Loucy (cell line): ENCODE measurements around the gene PHACTR1.

ENCODE experiments used
- H2AFZ ChIP-seq: fragments of 200-600 bp; sonication (generic); 2 replicates; pipeline ENCODE4 v1.6.0; 2016; ENCODE audit warnings: antibody characterized with exemption, mild to moderate bottlenecking, low read length, moderate library complexity
- H3F3A ChIP-seq: fragments of 200-600 bp; 2 replicates; pipeline ENCODE4 v1.6.0; 2016; ENCODE audit warnings: antibody characterized with exemption, low read depth, mild to moderate bottlenecking
- H3K27me3 ChIP-seq: fragments of 200-600 bp; sonication (generic); 2 replicates; pipeline ENCODE4 v1.6.1; 2014; ENCODE audit warnings: low read length, mild to moderate bottlenecking; ENCODE audit not compliant: insufficient read depth, poor library complexity, severe bottlenecking
- H3K36me3 ChIP-seq: fragments of 200-600 bp; sonication (generic); 2 replicates; pipeline ENCODE4 v1.6.1; 2016; ENCODE audit warnings: low read length; ENCODE audit not compliant: insufficient read depth
- H3K4me1 ChIP-seq: fragments of 200-600 bp; sonication (generic); 2 replicates; pipeline ENCODE4 v1.5.1; 2014; ENCODE audit warnings: low read length, mild to moderate bottlenecking; ENCODE audit not compliant: insufficient read depth, poor library complexity, severe bottlenecking
- H3K4me2 ChIP-seq: fragments of 200-600 bp; sonication (generic); 2 replicates; pipeline ENCODE4 v1.6.0; 2014; ENCODE audit warnings: antibody characterized with exemption, low read length, low read depth, mild to moderate bottlenecking; ENCODE audit not compliant: poor library complexity, severe bottlenecking
- H3K4me3 ChIP-seq: fragments of 200-600 bp; sonication (generic); 2 replicates; pipeline ENCODE4 v1.5.1; 2014; ENCODE audit warnings: low read length, mild to moderate bottlenecking, mixed read lengths; ENCODE audit not compliant: poor library complexity, severe bottlenecking
- H3K79me2 ChIP-seq: fragments of 200-600 bp; sonication (generic); 2 replicates; pipeline ENCODE4 v1.6.1; 2014; ENCODE audit warnings: low read length; ENCODE audit not compliant: insufficient read depth
- H3K9ac ChIP-seq: fragments of 200-600 bp; sonication (generic); 2 replicates; pipeline ENCODE4 v1.6.0; 2014; ENCODE audit warnings: mild to moderate bottlenecking, low read depth, low read length, moderate library complexity; ENCODE audit not compliant: poor library complexity, severe bottlenecking
- H3K9me2 ChIP-seq: fragments of 200-600 bp; sonication (generic); replicated peaks from 2 replicates; pipeline ENCODE4 v1.6.1; 2016; ENCODE audit warnings: low read depth, low read length, mixed read lengths
- H3K9me3 ChIP-seq: fragments of 200-600 bp; sonication (generic); 2 replicates; pipeline ENCODE4 v1.6.1; 2014; ENCODE audit warnings: mild to moderate bottlenecking, antibody characterized with exemption, low read length, low read depth; ENCODE audit not compliant: insufficient read depth
- H4K20me1 ChIP-seq: fragments of 200-600 bp; sonication (generic); 2 replicates; pipeline ENCODE4 v1.6.0; 2014; ENCODE audit warnings: antibody characterized with exemption, low read length, mild to moderate bottlenecking; ENCODE audit not compliant: insufficient read depth, poor library complexity, severe bottlenecking
- CTCF ChIP-seq: fragments of 200-600 bp; sonication (generic); conservative IDR thresholded peaks from 2 replicates; pipeline ENCODE4 v1.5.1; 2014; ENCODE audit warnings: mild to moderate bottlenecking, antibody characterized with exemption, low read length
- EZH2phosphoT487 ChIP-seq: fragments of 200-600 bp; IDR thresholded peaks from 2 replicates; pipeline ENCODE4 v1.6.1; 2018; ENCODE audit warnings: antibody characterized with exemption, mild to moderate bottlenecking, moderate library complexity, borderline replicate concordance

Gene PHACTR1

GRCh38 chr6:12766365-12766764, 49.8 kb downstream of the PHACTR1 start:
- Histone ChIP-seq H3K79me2 (no peaks in the 10 kb centered on the region), H3K4me3 (no peak overlapping the region), H3K27me3 (no peaks in the 10 kb centered on the region), H4K20me1 (no peaks in the 10 kb centered on the region), H3K4me2 (no peak overlapping the region), H3K9me3 (no peaks in the 10 kb centered on the region), H3F3A (no peaks in the 10 kb centered on the region), H3K36me3 (no peaks in the 10 kb centered on the region), H3K9ac (no peak overlapping the region), H2AFZ (no peak overlapping the region), H3K4me1 (no peaks in the 10 kb centered on the region), H3K9me2 (no peaks in the 10 kb centered on the region)
- TF ChIP-seq CTCF (no peak), EZH2phosphoT487 (no peak)

- no peaks in the 10 kb centered on the region for H4K20me1 ChIP-seq
- H3K4me3 ChIP-seq: no peak overlapping the region
- no peaks in the 10 kb centered on the region for H3F3A ChIP-seq
- H3K4me1 ChIP-seq: no peaks in the 10 kb centered on the region
- no peak overlapping the region for H3K9ac ChIP-seq
- H3K79me2 ChIP-seq: no peaks in the 10 kb centered on the region
- no peak overlapping the region for H3K4me2 ChIP-seq
- H3K9me3 ChIP-seq: no peaks in the 10 kb centered on the region
- H3K9me2 ChIP-seq: no peaks in the 10 kb centered on the region
- H3K36me3 ChIP-seq: no peaks in the 10 kb centered on the region
- H3K27me3 ChIP-seq: no peaks in the 10 kb centered on the region
- no peak overlapping the region for H2AFZ ChIP-seq
- TF ChIP-seq CTCF (no peak), EZH2phosphoT487 (no peak)
Measured at GRCh38 chr6:12767016-12767415, 50.4 kb downstream of the PHACTR1 start.

GRCh38 chr6:12769556-12770256, 53.1 kb downstream of the PHACTR1 start:
- TF ChIP-seq CTCF (no peak), EZH2phosphoT487 (no peak)
- no peak overlapping the region for H3K4me2 ChIP-seq
- H3F3A ChIP-seq: no peaks in the 10 kb centered on the region

More at GRCh38 chr6:12769556-12770256, 53.1 kb downstream of the PHACTR1 start:
- Histone ChIP-seq H3K4me3 (no peak overlapping the region), H3K9me2 (no peaks in the 10 kb centered on the region), H3K9me3 (no peaks in the 10 kb centered on the region), H2AFZ (no peak overlapping the region), H3K36me3 (no peaks in the 10 kb centered on the region), H3K9ac (no peak overlapping the region), H4K20me1 (no peaks in the 10 kb centered on the region), H3K27me3 (no peaks in the 10 kb centered on the region), H3K4me1 (no peaks in the 10 kb centered on the region), H3K79me2 (no peaks in the 10 kb centered on the region)
